MV-4-11 (cell line): ENCODE results near the gene ACAD10.
"Not testable (repeated sequence)": the region's sequence is repeated elsewhere in the genome, so short reads cannot be mapped to it uniquely, and the experiment has no call there.

ENCODE experiments used
- DNase-seq: peaks from one replicate; lab custom pipeline; 2025; lab: John Stamatoyannopoulos, UW

Gene ACAD10

DNA sequence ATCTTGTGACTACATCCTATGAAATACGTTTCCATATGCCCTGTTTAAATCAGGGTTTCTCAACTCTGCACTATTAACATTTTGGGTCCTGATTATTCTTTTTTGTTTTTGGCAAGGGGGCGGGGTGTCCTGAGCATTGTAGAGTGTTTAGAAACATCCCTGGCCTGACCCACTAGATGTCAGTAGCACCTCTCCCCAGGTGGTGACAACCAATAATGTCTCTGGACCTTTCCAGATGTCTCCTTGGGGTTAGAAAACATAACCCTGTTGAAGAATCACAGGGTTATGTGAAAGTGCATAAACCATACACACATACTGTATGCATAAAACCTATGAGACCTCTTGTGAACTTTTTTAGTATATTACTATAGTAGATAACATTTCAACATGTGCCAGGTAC lies 1.4 kb downstream of the ACAD10 start:
- DNase-seq = no peak

- DNase-seq = no peak
These were observed 2.1 kb downstream of the ACAD10 start for GRCh38 chr12:111687952-111688351.

GRCh38 chr12:111691262-111691661 lies 5.4 kb downstream of the ACAD10 start:
- DNase-seq = no peak

DNA sequence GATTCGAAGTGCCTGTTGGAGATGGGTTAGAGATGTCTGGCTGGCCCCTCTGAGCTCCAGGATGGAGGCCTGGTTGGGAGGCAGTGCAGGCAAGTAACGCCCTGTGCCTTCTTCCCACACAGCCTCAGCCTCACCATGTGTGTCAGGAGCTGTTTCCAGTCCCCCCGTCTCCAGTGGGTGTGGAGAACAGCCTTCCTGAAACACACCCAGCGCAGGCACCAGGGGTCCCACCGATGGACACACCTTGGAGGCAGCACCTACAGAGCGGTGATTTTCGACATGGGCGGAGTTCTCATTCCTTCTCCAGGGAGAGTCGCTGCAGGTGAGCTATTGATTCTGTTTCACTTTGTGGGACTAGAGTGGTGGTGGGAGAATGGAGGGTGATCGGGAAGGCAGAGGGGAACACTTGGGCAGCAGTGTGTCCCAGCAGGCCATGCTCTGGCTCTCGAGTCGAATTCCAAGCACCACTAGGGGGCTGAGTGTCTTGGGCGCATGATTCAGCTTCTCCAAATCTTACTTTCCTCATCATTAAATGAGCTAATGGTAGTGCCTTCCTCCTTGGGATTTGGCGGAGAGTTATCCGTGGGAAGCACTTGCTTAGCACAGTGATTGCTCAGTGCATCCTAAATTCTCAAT lies 6.8 kb downstream of the ACAD10 start:
- DNase-seq = peak; percentile 26

DNA sequence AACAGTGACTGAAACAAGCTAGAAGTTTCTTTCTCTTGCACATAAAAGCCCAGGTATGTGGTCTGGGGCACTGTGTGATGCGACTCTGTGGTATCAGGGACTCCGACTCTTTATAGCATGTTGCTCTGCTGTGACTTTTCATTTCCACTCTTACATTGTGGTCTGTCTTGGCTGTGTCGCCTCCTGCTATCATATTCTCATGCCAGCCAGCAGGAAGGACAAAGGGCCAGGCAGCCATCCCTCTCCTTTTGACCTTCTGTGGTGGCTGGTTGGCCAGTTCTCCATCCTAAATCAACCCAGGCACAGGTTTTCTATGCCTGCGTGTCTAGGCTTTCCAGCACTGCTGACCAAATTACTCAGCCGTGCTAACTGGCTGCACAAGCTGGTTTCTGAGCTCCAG lies 8.0 kb downstream of the ACAD10 start:
- no peak for DNase-seq

DNA sequence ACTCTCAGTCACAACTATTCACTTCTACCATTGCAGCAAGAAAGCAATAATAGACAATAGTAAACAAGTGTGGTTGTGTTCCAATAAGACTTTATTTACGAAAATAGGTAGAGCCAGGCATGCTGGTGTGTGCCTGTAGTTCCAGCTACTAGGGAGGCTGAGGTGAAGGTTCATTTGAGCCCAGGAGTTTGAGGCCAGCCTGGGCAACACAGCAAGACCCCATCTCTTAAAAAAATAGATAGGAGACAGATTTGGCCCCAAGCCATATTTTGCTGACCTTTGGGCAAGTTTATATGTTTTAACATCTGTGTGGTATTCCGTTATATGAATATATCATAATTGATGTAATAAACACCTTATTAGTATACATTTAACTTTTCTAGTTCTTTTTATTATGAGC lies 14.1 kb downstream of the ACAD10 start:
- no peak for DNase-seq

DNA sequence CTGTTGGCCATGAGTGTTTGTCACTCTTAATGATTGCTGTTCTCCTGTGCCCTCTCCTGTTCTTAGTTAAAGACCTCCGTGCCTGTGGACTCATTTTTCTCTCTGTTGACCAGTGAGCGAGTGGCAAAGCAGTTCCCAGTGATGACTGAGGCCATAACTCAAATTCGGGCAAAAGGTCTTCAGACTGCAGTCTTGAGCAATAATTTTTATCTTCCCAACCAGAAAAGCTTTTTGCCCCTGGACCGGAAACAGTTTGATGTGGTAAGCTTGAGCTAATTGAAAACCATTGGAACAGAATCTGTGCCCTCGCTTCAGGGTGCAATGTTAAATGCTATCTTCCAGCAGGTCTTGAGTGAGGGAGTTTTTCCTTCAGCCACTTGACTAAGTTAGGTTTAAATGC lies 19.8 kb downstream of the ACAD10 start:
- peak; percentile 82 for DNase-seq

- DNase-seq = no peak
These were observed 20.3 kb downstream of the ACAD10 start for GRCh38 chr12:111706145-111706544.

GRCh38 chr12:111715279-111715678 lies 29.4 kb downstream of the ACAD10 start:
- no peak for DNase-seq

GRCh38 chr12:111719316-111719715 lies 33.5 kb downstream of the ACAD10 start:
- DNase-seq = not testable (repeated sequence)

DNA sequence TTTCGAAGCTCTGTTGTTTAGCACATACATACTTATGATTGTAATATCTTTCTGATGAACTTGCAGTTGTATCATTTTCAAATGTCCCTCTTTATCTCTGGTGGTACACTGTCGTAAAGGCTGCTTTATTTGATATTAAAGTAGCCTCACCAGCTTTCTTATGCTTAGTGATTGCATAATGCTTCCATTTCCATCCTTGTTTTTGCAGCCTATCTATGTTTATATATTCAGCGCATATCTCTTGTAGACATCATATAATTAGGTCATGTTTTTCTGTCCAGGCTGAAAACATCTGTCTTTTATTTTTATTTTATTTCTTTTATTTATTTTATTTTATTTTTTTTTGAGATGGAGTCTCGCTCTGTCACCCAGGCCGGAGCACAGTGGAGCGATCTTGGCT lies 34.6 kb downstream of the ACAD10 start:
- no peak for DNase-seq

- not testable (repeated sequence) for DNase-seq
These were observed 38.0 kb downstream of the ACAD10 start for GRCh38 chr12:111723646-111724360.

- peak; percentile 12 for DNase-seq
These were observed 42.9 kb downstream of the ACAD10 start for GRCh38 chr12:111728795-111729194.

GRCh38 chr12:111730420-111730819 lies 44.6 kb downstream of the ACAD10 start:
- DNase-seq = no peak

DNA sequence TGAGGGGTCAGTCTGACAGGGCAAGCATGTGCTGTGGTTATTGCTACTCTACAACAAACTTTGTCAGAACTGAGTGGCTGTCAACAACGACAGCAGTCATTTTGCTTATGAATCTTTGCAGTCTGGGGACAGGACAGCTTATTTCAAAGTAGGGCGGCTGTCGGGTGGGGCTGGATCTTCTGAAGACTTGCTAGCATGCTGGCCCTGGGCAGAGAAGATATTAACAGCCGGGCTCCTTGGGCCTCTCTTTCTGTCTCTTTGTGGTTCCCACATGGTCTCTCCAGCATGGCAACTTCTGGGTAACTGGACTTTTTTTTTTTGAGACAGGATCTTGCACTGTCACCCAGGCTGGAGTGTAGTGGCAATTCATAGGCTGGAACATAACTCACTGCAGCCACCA lies 46.9 kb downstream of the ACAD10 start:
- no peak for DNase-seq

DNA sequence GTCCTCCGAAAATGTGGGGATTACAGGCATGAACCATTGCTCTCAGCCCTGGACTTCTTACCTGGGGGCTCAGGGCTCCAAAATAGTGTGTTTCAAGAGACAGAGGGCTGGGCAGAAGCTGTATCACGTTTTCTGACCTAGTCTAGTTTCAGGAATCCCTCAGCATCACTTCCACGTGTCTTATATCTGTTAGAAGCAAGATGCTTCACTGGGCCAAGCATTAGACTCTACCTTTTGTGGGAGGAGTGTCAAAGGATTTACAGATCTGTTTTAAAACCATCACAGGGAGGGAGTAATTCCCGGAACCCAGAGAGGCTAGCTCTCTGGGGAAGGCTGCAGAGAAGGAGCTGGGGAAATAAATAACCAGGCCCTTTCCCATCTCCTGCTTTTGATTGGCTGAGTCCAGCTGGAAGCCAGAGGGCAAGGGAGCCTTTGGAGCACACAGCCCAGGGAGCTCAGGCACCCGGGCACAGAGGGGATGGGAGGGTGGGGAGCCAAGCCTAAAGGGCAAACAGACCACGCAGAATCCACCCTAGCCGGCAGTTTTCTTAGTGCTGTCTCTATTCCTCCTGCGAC lies 47.6 kb downstream of the ACAD10 start:
- DNase-seq = no peak

- not testable (repeated sequence) for DNase-seq
These were observed 53.7 kb downstream of the ACAD10 start for GRCh38 chr12:111739524-111739923.

- DNase-seq = no peak
These were observed 55.5 kb downstream of the ACAD10 start for GRCh38 chr12:111741235-111741812.

GRCh38 chr12:111745211-111745610 lies 59.4 kb downstream of the ACAD10 start:
- no peak for DNase-seq

DNA sequence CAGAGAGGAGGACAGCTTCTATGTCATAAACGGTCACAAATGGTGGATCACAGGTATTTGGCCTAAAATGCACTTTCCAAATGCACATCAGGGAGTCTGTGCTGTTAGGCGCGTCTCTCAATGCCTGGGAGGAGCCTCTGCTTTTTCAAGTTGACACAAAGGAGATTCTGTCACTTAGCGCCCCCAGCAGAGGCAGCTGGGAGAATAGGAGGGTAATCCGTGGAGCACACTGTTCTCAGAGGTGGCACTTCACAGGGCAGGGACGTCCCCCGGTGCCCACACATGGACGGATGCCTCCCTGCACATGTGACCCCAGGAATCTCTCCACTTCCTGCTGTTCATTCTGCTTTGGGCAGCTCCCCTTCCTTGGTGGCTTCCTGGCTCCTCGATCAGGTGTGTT lies 61.5 kb downstream of the ACAD10 start:
- no peak for DNase-seq

DNA sequence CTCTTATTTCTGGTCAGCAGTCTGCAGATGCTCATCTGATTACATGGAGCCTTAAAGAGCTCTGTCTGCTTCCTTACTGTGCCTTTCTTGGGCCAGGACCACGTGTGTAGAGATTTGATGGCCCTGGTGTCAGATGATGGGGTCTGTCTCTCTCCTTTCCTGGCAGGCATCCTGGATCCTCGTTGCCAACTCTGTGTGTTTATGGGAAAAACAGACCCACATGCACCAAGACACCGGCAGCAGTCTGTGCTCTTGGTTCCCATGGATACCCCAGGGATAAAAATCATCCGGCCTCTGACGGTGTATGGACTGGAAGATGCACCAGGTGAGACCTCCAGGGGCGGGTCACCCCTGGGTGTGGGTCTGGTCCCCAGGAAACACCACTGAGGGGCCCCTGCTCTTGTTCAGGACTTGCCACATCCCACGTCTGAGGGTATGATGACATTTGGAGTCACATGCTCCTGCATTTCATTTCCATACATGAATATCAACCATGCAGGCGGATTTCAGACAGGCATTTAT lies 62.4 kb downstream of the ACAD10 start:
- no peak for DNase-seq

- no peak for DNase-seq
These were observed 63.0 kb downstream of the ACAD10 start for GRCh38 chr12:111748867-111749266.

DNA sequence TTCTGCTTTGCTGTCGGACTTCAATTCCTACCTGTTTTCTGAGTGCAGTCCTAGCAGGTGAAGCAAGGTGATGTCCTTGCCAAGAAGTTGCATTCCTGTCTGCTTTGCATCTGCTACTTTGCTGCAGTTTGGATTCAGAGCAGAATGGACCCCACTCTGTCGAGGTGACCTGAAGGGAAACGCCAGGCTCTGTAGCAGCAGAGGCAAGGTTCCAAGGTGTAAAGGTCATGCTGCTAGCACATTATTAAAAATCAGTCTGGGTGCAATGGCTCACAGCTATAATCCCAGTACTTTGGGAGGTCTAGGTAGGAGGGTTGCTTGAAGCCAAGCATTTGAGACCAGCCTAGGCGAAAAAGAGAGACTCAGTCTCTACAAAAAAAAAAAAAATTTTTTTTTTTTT lies 63.5 kb downstream of the ACAD10 start:
- no peak for DNase-seq
